Astrocyte (in vitro differentiated cells and primary cell): ENCODE measurements around the gene ZCWPW2. TPM values are rescaled to one million over a fixed set of nuclear protein-coding genes. Genes with fewer than 3 reads are reported as not detected.

ENCODE experiments used
- DNase-seq: peaks from one replicate; pipeline ENCODE4 v3.0.0-alpha.2; 2010; ENCODE audit warnings: low read depth
- FAIRE-seq: peaks from 2 replicates; lab custom pipeline; 2011; peaks lifted over from hg19 to GRCh38; lab: Jason Lieb, UNC
- H2AFZ ChIP-seq: 2 replicates; pipeline ENCODE4 v1.6.0; 2012; ENCODE audit warnings: low read depth, low read length, inconsistent platforms
- H3K27ac ChIP-seq: 2 replicates; pipeline ENCODE4 v1.5.1; 2011; ENCODE audit warnings: low read depth, low read length, inconsistent platforms
- H3K27me3 ChIP-seq: 2 replicates; pipeline ENCODE4 v1.6.0; 2011; ENCODE audit warnings: low read length, inconsistent platforms; ENCODE audit not compliant: insufficient read depth
- H3K36me3 ChIP-seq: 2 replicates; pipeline ENCODE4 v1.5.1; 2011; ENCODE audit warnings: low read length, inconsistent platforms; ENCODE audit not compliant: insufficient read depth
- H3K4me1 ChIP-seq: 2 replicates; pipeline ENCODE4 v1.5.1; 2011; ENCODE audit warnings: low read length, inconsistent platforms; ENCODE audit not compliant: insufficient read depth
- H3K4me2 ChIP-seq: 2 replicates; pipeline ENCODE4 v1.6.0; 2012; ENCODE audit warnings: low read length, inconsistent platforms
- H3K4me3 ChIP-seq: 2 replicates; pipeline ENCODE4 v1.5.1; 2011; ENCODE audit warnings: low read depth, mild to moderate bottlenecking, low read length, inconsistent platforms; ENCODE audit not compliant: insufficient read depth
- H3K79me2 ChIP-seq: 2 replicates; pipeline ENCODE4 v1.6.0; 2012; ENCODE audit warnings: mild to moderate bottlenecking, low read length, inconsistent platforms; ENCODE audit not compliant: insufficient read depth
- H3K9ac ChIP-seq: 2 replicates; pipeline ENCODE4 v1.6.0; 2012; ENCODE audit warnings: mild to moderate bottlenecking, low read length, inconsistent platforms
- H3K9me3 ChIP-seq: 2 replicates; pipeline ENCODE4 v1.5.1; 2012; ENCODE audit warnings: low read depth, mild to moderate bottlenecking, low read length, inconsistent platforms; ENCODE audit not compliant: insufficient read depth
- H4K20me1 ChIP-seq: 2 replicates; pipeline ENCODE4 v1.6.0; 2012; ENCODE audit warnings: low read length, inconsistent platforms; ENCODE audit not compliant: insufficient read depth
- H3K27ac Mint-ChIP-seq: one replicate; pipeline ENCODE4 v1.8.0; 2021; ENCODE audit warnings: mild to moderate bottlenecking, mixed read lengths; ENCODE audit not compliant: unreplicated experiment
- H3K27me3 Mint-ChIP-seq: one replicate; pipeline ENCODE4 v1.8.0; 2021; ENCODE audit warnings: low read depth, mixed read lengths; ENCODE audit not compliant: unreplicated experiment
- H3K36me3 Mint-ChIP-seq: one replicate; pipeline ENCODE4 v1.8.0; 2021; ENCODE audit warnings: low read depth, mixed read lengths; ENCODE audit not compliant: unreplicated experiment
- H3K4me1 Mint-ChIP-seq: one replicate; pipeline ENCODE4 v1.8.0; 2021; ENCODE audit warnings: low read depth, mixed read lengths; ENCODE audit not compliant: unreplicated experiment
- H3K4me3 Mint-ChIP-seq: one replicate; pipeline ENCODE4 v1.8.0; 2021; ENCODE audit warnings: mild to moderate bottlenecking, moderate library complexity, mixed read lengths; ENCODE audit not compliant: unreplicated experiment
- H3K9me3 Mint-ChIP-seq: one replicate; pipeline ENCODE4 v1.8.0; 2021; ENCODE audit warnings: mild to moderate bottlenecking, mixed read lengths; ENCODE audit not compliant: unreplicated experiment
- EZH2 ChIP-seq: IDR thresholded peaks from 2 replicates; pipeline ENCODE4 v1.6.1; 2012; ENCODE audit warnings: mild to moderate bottlenecking, low read length, inconsistent platforms; ENCODE audit not compliant: insufficient read depth
- total RNA-seq: library from RNA; stranded (reverse); gene quantifications from 2 replicates; pipeline ENCODE4 v1.2.1, GENCODE V29; 2021
- TF ChIP-seq, protein P1 (sequence below): IDR thresholded peaks from 2 replicates; pipeline ENCODE4 v1.5.1; 2011; ENCODE audit warnings: low read depth, mild to moderate bottlenecking, inconsistent platforms, low read length, moderate library complexity; ENCODE audit not compliant: insufficient read depth

ZCWPW2 gene
- total RNA-seq, 1 donor from 2014 or later: 0.57 TPM

DNA sequence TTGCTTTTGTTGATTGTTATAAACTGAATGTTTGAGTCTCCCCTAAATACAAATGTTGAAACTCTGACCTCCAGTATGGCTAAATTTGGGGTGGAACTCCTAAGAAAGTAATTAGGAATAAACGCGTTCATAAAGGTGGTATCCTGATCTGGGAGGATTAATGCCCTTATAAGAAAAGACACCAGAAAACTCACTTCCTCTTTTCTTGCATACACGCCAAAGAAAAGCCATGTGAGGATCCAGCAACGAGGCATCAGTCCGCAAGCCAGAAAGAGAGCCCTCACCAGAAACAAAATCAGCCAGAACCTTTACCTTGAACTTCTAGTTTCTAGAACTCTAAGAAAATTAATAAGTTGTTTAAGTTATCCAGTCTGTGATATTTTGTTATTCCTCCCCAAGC is 37.5 kb downstream of the ZCWPW2 start:
- no peaks in the 10 kb centered on the region for H4K20me1 ChIP-seq
- H3K9me3 Mint-ChIP-seq: no peaks in the 10 kb centered on the region
- H3K36me3 Mint-ChIP-seq: no peaks in the 10 kb centered on the region
- H3K9me3 ChIP-seq: no peaks in the 10 kb centered on the region
- H3K27me3 Mint-ChIP-seq: no peaks in the 10 kb centered on the region
- no peaks in the 10 kb centered on the region for H3K4me1 Mint-ChIP-seq
- H3K27ac Mint-ChIP-seq: no peak overlapping the region
- H3K9ac ChIP-seq: no peak overlapping the region
- no peak overlapping the region for H3K4me3 ChIP-seq
- H2AFZ ChIP-seq: no peak overlapping the region
- H3K27ac ChIP-seq: no peak overlapping the region
- no peaks in the 10 kb centered on the region for H3K36me3 ChIP-seq
- no peaks in the 10 kb centered on the region for H3K27me3 ChIP-seq
- no peak overlapping the region for H3K4me2 ChIP-seq
- no peak overlapping the region for H3K4me3 Mint-ChIP-seq
- H3K4me1 ChIP-seq: no peaks in the 10 kb centered on the region
- H3K79me2 ChIP-seq: no peaks in the 10 kb centered on the region
- DNase-seq (no peak), FAIRE-seq (no peak)
- TF ChIP-seq, protein P1, sequence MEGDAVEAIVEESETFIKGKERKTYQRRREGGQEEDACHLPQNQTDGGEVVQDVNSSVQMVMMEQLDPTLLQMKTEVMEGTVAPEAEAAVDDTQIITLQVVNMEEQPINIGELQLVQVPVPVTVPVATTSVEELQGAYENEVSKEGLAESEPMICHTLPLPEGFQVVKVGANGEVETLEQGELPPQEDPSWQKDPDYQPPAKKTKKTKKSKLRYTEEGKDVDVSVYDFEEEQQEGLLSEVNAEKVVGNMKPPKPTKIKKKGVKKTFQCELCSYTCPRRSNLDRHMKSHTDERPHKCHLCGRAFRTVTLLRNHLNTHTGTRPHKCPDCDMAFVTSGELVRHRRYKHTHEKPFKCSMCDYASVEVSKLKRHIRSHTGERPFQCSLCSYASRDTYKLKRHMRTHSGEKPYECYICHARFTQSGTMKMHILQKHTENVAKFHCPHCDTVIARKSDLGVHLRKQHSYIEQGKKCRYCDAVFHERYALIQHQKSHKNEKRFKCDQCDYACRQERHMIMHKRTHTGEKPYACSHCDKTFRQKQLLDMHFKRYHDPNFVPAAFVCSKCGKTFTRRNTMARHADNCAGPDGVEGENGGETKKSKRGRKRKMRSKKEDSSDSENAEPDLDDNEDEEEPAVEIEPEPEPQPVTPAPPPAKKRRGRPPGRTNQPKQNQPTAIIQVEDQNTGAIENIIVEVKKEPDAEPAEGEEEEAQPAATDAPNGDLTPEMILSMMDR: no peak
- no peak for TF ChIP-seq EZH2

DNA sequence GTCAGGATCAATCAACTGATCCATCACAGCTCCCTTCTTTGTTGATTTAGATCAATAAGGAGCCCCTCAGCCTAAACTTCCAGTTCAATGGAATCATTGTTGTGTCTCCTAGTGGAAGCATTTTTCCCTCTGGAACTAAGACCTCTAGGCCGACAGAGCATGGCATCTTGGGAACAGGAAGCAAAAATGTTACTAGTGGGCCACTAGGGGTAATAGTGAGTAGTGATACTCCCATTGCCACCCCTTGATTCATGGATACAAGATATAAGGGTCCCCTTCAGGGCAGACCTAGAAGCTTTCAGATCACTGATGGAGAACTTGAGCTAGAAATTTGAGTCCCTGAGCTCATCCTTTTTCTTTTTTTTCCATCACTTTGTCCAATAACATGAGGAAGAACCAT is 40.5 kb downstream of the ZCWPW2 start:
- H3K27ac ChIP-seq: no peak overlapping the region
- H3K36me3 ChIP-seq: no peaks in the 10 kb centered on the region
- Mint-ChIP-seq H3K36me3 (peaks cover 3% of the 10 kb centered on the region), H3K9me3 (peaks cover 3% of the 10 kb centered on the region), H3K27ac (no peak overlapping the region), H3K4me1 (no peaks in the 10 kb centered on the region), H3K27me3 (no peaks in the 10 kb centered on the region), H3K4me3 (no peak overlapping the region)
- FAIRE-seq (no peak), DNase-seq (no peak)
- H3K9me3 ChIP-seq: no peaks in the 10 kb centered on the region
- no peaks in the 10 kb centered on the region for H3K27me3 ChIP-seq
- H2AFZ ChIP-seq: no peak overlapping the region
- no peak overlapping the region for H3K4me2 ChIP-seq
- no peaks in the 10 kb centered on the region for H3K4me1 ChIP-seq
- no peaks in the 10 kb centered on the region for H4K20me1 ChIP-seq
- no peak overlapping the region for H3K4me3 ChIP-seq
- H3K79me2 ChIP-seq: no peaks in the 10 kb centered on the region
- no peak overlapping the region for H3K9ac ChIP-seq
- TF ChIP-seq, protein P1: no peak
- no peak for TF ChIP-seq EZH2

DNA sequence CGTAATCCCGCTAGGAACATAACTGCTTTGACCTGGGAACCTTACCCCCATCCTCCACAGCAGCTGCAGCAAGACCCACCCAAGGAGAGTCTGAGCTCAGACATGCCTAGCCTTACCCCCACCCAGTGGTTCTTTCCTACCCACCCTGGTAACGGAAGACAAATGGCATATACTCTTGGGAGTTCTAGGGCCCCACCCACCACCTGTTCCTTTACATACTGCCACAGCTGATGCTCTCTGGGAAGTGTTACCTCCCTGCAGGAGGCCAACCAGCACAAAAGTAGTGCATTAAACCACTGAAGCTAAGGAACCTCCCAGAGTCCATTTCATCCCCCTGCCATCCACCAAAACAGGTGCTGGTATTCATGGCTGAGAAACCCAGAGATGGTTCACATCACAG is 50.7 kb downstream of the ZCWPW2 start:
- H3K4me2 ChIP-seq: no peak overlapping the region
- no peak for DNase-seq
- peaks cover 3% of the 10 kb centered on the region for H3K9me3 ChIP-seq
- Mint-ChIP-seq H3K4me1 (no peaks in the 10 kb centered on the region), H3K4me3 (no peak overlapping the region), H3K9me3 (peaks cover 20% of the 10 kb centered on the region), H3K36me3 (peaks cover 2% of the 10 kb centered on the region), H3K27ac (no peak overlapping the region), H3K27me3 (no peaks in the 10 kb centered on the region)
- no peaks in the 10 kb centered on the region for H3K36me3 ChIP-seq
- no peaks in the 10 kb centered on the region for H3K79me2 ChIP-seq
- H3K27ac ChIP-seq: no peak overlapping the region
- no peak overlapping the region for H3K4me3 ChIP-seq
- TF ChIP-seq, protein P1: no peak
- TF ChIP-seq EZH2: no peak
- no peak overlapping the region for H3K9ac ChIP-seq
- no peaks in the 10 kb centered on the region for H4K20me1 ChIP-seq
- no peaks in the 10 kb centered on the region for H3K4me1 ChIP-seq
- H2AFZ ChIP-seq: no peak overlapping the region
- FAIRE-seq: no peak
- H3K27me3 ChIP-seq: no peaks in the 10 kb centered on the region
